Calu3 (cell line): ENCODE measurements around the gene PLXNA4. TPM values are rescaled to one million over a fixed set of nuclear protein-coding genes. Genes with fewer than 3 reads are reported as not detected.

Experiments used
- BruUV-seq: library from RNA; stranded (reverse); fragments of 400-500 nt; replicated peaks from 2 replicates; lab custom pipeline; 2021; lab: Mats Ljungman, UMichigan
- CTCF ChIA-PET: fragments of 300-600 bp; sonication (Branson Sonifier 250); formaldehyde crosslinking; loops from one replicate; lab custom pipeline; 2022; ENCODE audit warnings: antibody characterized with exemption; lab: Charles Lee
- DNase-seq: peaks from one replicate; pipeline ENCODE4 v3.0.0; 2022
- H3K27ac Mint-ChIP-seq: one replicate; pipeline ENCODE4 v1.8.0; 2022; ENCODE audit warnings: mixed read lengths; ENCODE audit not compliant: unreplicated experiment
- H3K27me3 Mint-ChIP-seq: one replicate; pipeline ENCODE4 v1.8.0; 2022; ENCODE audit warnings: mixed read lengths; ENCODE audit not compliant: unreplicated experiment
- H3K36me3 Mint-ChIP-seq: one replicate; pipeline ENCODE4 v1.8.0; 2022; ENCODE audit warnings: mild to moderate bottlenecking, moderate library complexity, mixed read lengths; ENCODE audit not compliant: insufficient read depth, unreplicated experiment
- H3K4me1 Mint-ChIP-seq: one replicate; pipeline ENCODE4 v1.8.0; 2022; ENCODE audit warnings: mild to moderate bottlenecking, low read depth, mixed read lengths; ENCODE audit not compliant: unreplicated experiment
- H3K4me3 Mint-ChIP-seq: one replicate; pipeline ENCODE4 v1.8.0; 2022; ENCODE audit warnings: mild to moderate bottlenecking, low read depth, moderate library complexity, mixed read lengths; ENCODE audit not compliant: unreplicated experiment
- H3K9me3 Mint-ChIP-seq: one replicate; pipeline ENCODE4 v1.8.0; 2022; ENCODE audit warnings: low read depth, mixed read lengths; ENCODE audit not compliant: unreplicated experiment
- CTCF ChIP-seq: fragments of 200-600 bp; IDR thresholded peaks from one replicate; pipeline ENCODE4 v1.8.0; 2022; ENCODE audit warnings: antibody characterized with exemption; ENCODE audit not compliant: unreplicated experiment
- intact Hi-C: fragments of 100-400 bp; cut with micrococcal nuclease; formaldehyde crosslinking; loops from one replicate; pipeline ENCODE4 v1.10.0; 2022; ENCODE audit not compliant: unreplicated experiment
- total RNA-seq: library from RNA; stranded (reverse); gene quantifications from 2 replicates; pipeline ENCODE4 v1.2.3, GENCODE V29; 2022

Gene PLXNA4
- total RNA-seq, 1 experiment from 2014 or later, result not detected

GRCh38 chr7:132240821-132241422, 335.3 kb downstream of the PLXNA4 start:
- TF ChIP-seq CTCF, result no peak
- H3K27me3 Mint-ChIP-seq, result peaks cover 14% of the 10 kb centered on the region
- H3K4me3 Mint-ChIP-seq, result no peak overlapping the region
- no peaks in the 10 kb centered on the region for H3K9me3 Mint-ChIP-seq
- no peak overlapping the region for H3K27ac Mint-ChIP-seq
- no peaks in the 10 kb centered on the region for H3K4me1 Mint-ChIP-seq
- no peak for DNase-seq
- H3K36me3 Mint-ChIP-seq, result no peaks in the 10 kb centered on the region
- intact Hi-C loops, result no loop called here
- CTCF ChIA-PET, result no interaction called here
- BruUV-seq, result no TSS peak

GRCh38 chr7:132240262-132240661, 336.0 kb downstream of the PLXNA4 start:
- BruUV-seq, result no TSS peak
- Mint-ChIP-seq H3K36me3 (no peaks in the 10 kb centered on the region), H3K27ac (no peak overlapping the region), H3K9me3 (no peaks in the 10 kb centered on the region), H3K27me3 (peaks cover 19% of the 10 kb centered on the region), H3K4me1 (no peaks in the 10 kb centered on the region), H3K4me3 (no peak overlapping the region)
- CTCF ChIA-PET, result no interaction called here
- no peak for TF ChIP-seq CTCF
- DNase-seq, result no peak
- intact Hi-C loops, result no loop called here

GRCh38 chr7:132239422-132239994, 336.8 kb downstream of the PLXNA4 start:
- Mint-ChIP-seq H3K36me3 (no peaks in the 10 kb centered on the region), H3K4me1 (no peaks in the 10 kb centered on the region), H3K4me3 (no peak overlapping the region), H3K9me3 (no peaks in the 10 kb centered on the region), H3K27me3 (peaks cover 19% of the 10 kb centered on the region), H3K27ac (no peak overlapping the region)
- CTCF ChIA-PET, result no interaction called here
- no TSS peak for BruUV-seq
- no peak for TF ChIP-seq CTCF
- no peak for DNase-seq
- intact Hi-C loops, result no loop called here

- no peaks in the 10 kb centered on the region for H3K4me1 Mint-ChIP-seq
- no peak overlapping the region for H3K4me3 Mint-ChIP-seq
- H3K36me3 Mint-ChIP-seq, result no peaks in the 10 kb centered on the region
- no peak overlapping the region for H3K27ac Mint-ChIP-seq
- no TSS peak for BruUV-seq
- H3K9me3 Mint-ChIP-seq, result no peaks in the 10 kb centered on the region
- CTCF ChIA-PET, result no interaction called here
- DNase-seq, result no peak
- intact Hi-C loops, result no loop called here
- TF ChIP-seq CTCF, result no peak
- H3K27me3 Mint-ChIP-seq, result peaks cover 54% of the 10 kb centered on the region
Measured at GRCh38 chr7:132234711-132235110, 341.6 kb downstream of the PLXNA4 start.
